GM12872 (cell line): ENCODE results near the gene PLXND1.

Experiments used
- TF ChIP-seq, protein P1 (sequence below): IDR thresholded peaks from 3 replicates; pipeline ENCODE4 v1.5.1; 2011; ENCODE audit warnings: low read depth, mild to moderate bottlenecking, low read length, moderate library complexity; ENCODE audit not compliant: insufficient read depth

Gene PLXND1

GRCh38 chr3:129572603-129573002 lies 33.9 kb downstream of the PLXND1 start:
- TF ChIP-seq, protein P1, sequence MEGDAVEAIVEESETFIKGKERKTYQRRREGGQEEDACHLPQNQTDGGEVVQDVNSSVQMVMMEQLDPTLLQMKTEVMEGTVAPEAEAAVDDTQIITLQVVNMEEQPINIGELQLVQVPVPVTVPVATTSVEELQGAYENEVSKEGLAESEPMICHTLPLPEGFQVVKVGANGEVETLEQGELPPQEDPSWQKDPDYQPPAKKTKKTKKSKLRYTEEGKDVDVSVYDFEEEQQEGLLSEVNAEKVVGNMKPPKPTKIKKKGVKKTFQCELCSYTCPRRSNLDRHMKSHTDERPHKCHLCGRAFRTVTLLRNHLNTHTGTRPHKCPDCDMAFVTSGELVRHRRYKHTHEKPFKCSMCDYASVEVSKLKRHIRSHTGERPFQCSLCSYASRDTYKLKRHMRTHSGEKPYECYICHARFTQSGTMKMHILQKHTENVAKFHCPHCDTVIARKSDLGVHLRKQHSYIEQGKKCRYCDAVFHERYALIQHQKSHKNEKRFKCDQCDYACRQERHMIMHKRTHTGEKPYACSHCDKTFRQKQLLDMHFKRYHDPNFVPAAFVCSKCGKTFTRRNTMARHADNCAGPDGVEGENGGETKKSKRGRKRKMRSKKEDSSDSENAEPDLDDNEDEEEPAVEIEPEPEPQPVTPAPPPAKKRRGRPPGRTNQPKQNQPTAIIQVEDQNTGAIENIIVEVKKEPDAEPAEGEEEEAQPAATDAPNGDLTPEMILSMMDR: no peak

DNA sequence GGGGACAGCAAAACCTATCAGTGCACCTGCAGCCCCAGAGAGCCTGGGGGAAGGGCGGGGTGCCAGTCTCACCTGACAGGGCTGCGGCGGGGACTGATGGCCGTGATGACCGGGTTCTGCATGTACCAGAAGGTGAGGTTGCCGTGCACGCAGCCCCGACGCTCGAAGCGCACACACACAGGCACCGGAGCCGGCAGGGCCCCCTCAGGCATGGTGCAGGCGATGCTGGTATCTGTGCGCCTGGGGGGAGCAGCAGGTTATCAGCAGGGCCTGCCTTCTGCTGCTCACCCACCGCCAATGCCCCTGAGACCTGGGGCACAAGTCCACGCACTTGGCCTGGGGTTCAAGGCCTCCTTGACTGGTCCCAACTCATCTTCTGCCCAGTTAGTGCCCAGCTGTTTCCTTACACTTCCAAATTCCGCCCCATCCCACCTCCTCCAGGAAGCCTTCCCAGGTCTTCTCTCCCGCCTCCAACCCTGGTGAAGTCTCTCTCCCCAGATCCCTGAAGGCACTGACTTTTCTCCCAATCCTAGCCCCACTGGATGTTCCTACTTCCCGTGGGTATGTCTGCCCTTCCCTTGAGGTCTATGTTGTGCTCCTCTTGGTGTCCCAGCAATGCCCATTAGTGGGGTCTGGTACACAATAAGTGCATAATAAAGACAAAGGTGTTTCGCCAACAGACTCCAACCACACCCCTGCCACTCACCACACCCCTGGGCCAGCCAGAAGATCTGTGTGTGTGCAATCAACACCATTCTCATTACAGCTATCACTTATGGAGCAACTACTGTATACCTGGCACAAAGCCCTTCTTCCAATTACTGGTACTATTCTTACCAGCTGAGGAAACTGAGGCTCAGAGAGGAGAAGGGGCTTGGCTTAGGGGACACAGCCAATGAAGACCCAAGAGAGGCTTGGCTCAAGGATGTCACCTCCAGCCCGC lies 34.6 kb downstream of the PLXND1 start:
- TF ChIP-seq, protein P1: no peak

DNA sequence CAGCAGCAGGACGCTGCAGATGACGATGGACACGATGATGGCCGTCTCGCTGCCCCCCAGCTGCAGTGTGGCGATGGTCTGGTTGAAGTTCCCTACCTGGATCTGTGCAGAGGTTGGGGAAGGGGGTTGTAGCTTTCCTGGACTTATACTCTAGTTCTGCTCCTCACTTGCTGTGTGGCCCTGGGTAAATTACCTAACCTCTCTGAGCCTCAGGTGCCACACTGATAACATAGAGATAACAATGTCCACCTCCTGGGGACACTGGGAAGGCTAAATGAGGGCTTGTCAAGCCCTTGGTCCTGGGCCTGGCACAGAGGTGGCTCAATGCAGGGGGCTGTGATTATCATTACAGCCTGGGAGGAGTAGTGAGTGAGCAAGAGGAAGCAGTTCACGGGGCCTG lies 36.6 kb downstream of the PLXND1 start:
- TF ChIP-seq, protein P1: no peak

DNA sequence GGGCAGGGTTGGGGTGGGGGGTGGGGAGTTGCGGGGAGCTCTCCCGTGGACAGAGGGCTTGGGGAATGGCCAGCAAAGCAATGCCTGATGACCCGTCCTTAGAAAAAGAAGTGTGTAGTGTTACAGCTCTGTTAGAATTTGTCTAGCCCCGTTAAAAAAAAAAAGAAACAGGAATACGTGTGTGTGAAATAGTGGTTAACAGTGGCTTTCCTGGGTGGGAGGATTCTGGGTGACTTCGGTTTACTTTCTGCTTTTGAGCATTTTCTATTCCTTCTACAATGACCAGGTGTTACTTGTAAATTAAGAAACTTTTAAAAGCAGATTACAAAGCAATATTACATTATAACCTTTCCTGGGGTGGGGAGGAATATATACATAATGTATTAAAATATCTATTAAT lies 38.5 kb downstream of the PLXND1 start:
- TF ChIP-seq, protein P1: no peak

GRCh38 chr3:129567176-129567705 lies 39.2 kb downstream of the PLXND1 start:
- TF ChIP-seq, protein P1: no peak

DNA sequence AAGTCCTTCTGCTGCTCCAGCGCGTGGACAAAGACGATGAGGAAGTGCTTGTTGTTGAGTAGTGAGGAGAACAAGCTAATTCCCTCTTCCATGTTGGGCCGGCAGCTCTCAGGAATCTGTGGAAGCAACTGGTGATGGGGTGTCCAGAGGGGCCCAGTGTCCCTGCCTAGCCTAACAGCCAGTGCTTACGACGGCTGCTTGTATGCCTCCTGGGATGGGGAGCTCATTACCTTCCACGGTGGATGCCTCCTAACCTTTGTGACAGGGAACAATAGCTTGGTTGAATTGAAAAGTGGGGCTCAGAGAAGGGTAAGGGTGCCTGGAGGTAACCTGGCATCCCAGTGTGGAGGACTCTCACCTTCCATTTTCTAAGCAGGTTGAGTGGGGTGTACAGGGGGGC lies 40.6 kb downstream of the PLXND1 start:
- TF ChIP-seq, protein P1: no peak

GRCh38 chr3:129564981-129565644 lies 41.4 kb downstream of the PLXND1 start:
- TF ChIP-seq, protein P1: no peak
